ENCODE measurements around the gene SLC39A11. TPM values are rescaled to one million over a fixed set of nuclear protein-coding genes. Genes with fewer than 3 reads are reported as not detected.

The SLC39A11 gene
- total RNA-seq, 2 experiments from 2014 or later, result 9.7 to 12.2 TPM

GRCh38 chr17:72928454-72929136, 163.9 kb downstream of the SLC39A11 start:
- no peaks in the 10 kb centered on the region for H3K27me3 ChIP-seq (ENCODE audit: control insufficient read depth in 1 of 2, insufficient read depth in 2 of 2, low read length in 2 of 2)
- peaks cover 26% of the 10 kb centered on the region for H3K4me1 Mint-ChIP-seq (ENCODE audit: low read depth)
- H3K9me3 Mint-ChIP-seq, result no peaks in the 10 kb centered on the region
- H3K9me3 ChIP-seq (ENCODE audit: control insufficient read depth in 1 of 2, insufficient read depth in 1 of 2, low read length in 2 of 2), result no peaks in the 10 kb centered on the region
- no peak overlapping the region for H3K27ac ChIP-seq (ENCODE audit: low read depth in 1 of 2, low read length in 2 of 2)
- DNase-seq (no peak), ATAC-seq (ENCODE audit: poor library complexity) (no peak)
- H3K4me3 ChIP-seq (ENCODE audit: low read length), result no peak overlapping the region
- intact Hi-C loops (cut with DNase I, micrococcal nuclease), result no loop called here
- H3K4me3 Mint-ChIP-seq, result no peak overlapping the region
- no peak overlapping the region for H3K27ac Mint-ChIP-seq
- ChIA-PET CTCF (no interaction called here), POLR2A (no interaction called here)
- no peaks in the 10 kb centered on the region for H3K27me3 Mint-ChIP-seq
- H3K4me1 ChIP-seq (ENCODE audit: insufficient read depth, low read length), result peaks cover 7% of the 10 kb centered on the region
- peaks cover 2% of the 10 kb centered on the region for H3K36me3 ChIP-seq (ENCODE audit: insufficient read depth, low read length)
- peaks cover 10% of the 10 kb centered on the region for H3K36me3 Mint-ChIP-seq (ENCODE audit: low read depth)
- no peak for TF ChIP-seq CTCF (IDR thresholded peaks at IDR 0.05)

- ChIA-PET CTCF (no interaction called here), POLR2A (no interaction called here)
Measured at GRCh38 chr17:72927760-72928159, 164.7 kb downstream of the SLC39A11 start.

GRCh38 chr17:72927146-72927545, 165.3 kb downstream of the SLC39A11 start:
- H3K4me1 Mint-ChIP-seq (ENCODE audit: low read depth), result peaks cover 19% of the 10 kb centered on the region
- no peak overlapping the region for H3K27ac Mint-ChIP-seq
- H3K36me3 Mint-ChIP-seq (ENCODE audit: low read depth), result peaks cover 17% of the 10 kb centered on the region
- no peaks in the 10 kb centered on the region for H3K27me3 Mint-ChIP-seq
- H3K4me3 Mint-ChIP-seq, result no peak overlapping the region
- no peaks in the 10 kb centered on the region for H3K27me3 ChIP-seq (ENCODE audit: control insufficient read depth in 1 of 2, insufficient read depth in 2 of 2, low read length in 2 of 2)
- peaks cover 2% of the 10 kb centered on the region for H3K36me3 ChIP-seq (ENCODE audit: insufficient read depth, low read length)
- POLR2A ChIA-PET, result no interaction called here
- DNase-seq (no peak), ATAC-seq (ENCODE audit: poor library complexity) (no peak)
- no peaks in the 10 kb centered on the region for H3K9me3 Mint-ChIP-seq
- H3K27ac ChIP-seq (ENCODE audit: low read depth in 1 of 2, low read length in 2 of 2), result no peak overlapping the region
- peaks cover 7% of the 10 kb centered on the region for H3K4me1 ChIP-seq (ENCODE audit: insufficient read depth, low read length)
- intact Hi-C loops (cut with DNase I, micrococcal nuclease), result no loop called here
- no peak overlapping the region for H3K4me3 ChIP-seq (ENCODE audit: low read length)
- H3K9me3 ChIP-seq (ENCODE audit: control insufficient read depth in 1 of 2, insufficient read depth in 1 of 2, low read length in 2 of 2), result no peaks in the 10 kb centered on the region
- TF ChIP-seq CTCF (IDR thresholded peaks at IDR 0.05), result no peak
- CTCF ChIA-PET, result no interaction called here

More at GRCh38 chr17:72927760-72928159, 164.7 kb downstream of the SLC39A11 start:
- Histone ChIP-seq H3K4me1 (ENCODE audit: insufficient read depth, low read length) (peaks cover 7% of the 10 kb centered on the region), H3K9me3 (ENCODE audit: control insufficient read depth in 1 of 2, insufficient read depth in 1 of 2, low read length in 2 of 2) (no peaks in the 10 kb centered on the region), H3K36me3 (ENCODE audit: insufficient read depth, low read length) (peaks cover 2% of the 10 kb centered on the region), H3K27me3 (ENCODE audit: control insufficient read depth in 1 of 2, insufficient read depth in 2 of 2, low read length in 2 of 2) (no peaks in the 10 kb centered on the region), H3K27ac (ENCODE audit: low read depth in 1 of 2, low read length in 2 of 2) (no peak overlapping the region), H3K4me3 (ENCODE audit: low read length) (no peak overlapping the region)
- ATAC-seq (ENCODE audit: poor library complexity) (no peak), DNase-seq (no peak)
- Mint-ChIP-seq H3K27me3 (no peaks in the 10 kb centered on the region), H3K4me3 (no peak overlapping the region), H3K9me3 (no peaks in the 10 kb centered on the region), H3K36me3 (ENCODE audit: low read depth) (peaks cover 17% of the 10 kb centered on the region), H3K4me1 (ENCODE audit: low read depth) (peaks cover 24% of the 10 kb centered on the region), H3K27ac (no peak overlapping the region)
- no peak for TF ChIP-seq CTCF (IDR thresholded peaks at IDR 0.05)
- intact Hi-C loops (cut with DNase I, micrococcal nuclease), result no loop called here
